CD4-positive, alpha-beta T cell treated with Interleukin-17A for 4 hours (primary cell): Measurements from ENCODE around the gene B4GALT3.

Source experiments
- DNase-seq: peaks from one replicate; pipeline ENCODE4 v3.0.0-alpha.2; 2020; ENCODE audit warnings: mixed read lengths

The B4GALT3 gene

DNA sequence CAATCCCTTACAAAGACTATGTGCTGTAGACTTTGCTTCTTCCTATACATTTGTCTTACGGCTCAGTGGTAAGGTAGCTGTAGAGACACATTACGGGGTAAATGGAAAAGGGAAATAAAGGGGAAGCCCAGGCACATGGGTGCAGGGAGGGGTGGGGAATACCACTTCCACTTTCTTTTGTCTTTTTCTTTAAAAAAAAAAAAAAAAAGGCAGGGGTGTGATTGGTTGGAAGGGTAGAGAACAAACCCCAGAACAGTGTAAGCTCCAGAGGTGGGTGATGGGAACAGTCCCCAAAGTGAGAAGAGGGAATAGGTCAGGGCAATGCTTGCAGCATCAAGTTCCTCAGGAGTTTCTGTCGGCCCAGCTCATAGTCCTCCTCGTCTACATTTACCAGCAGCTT is 55.5 kb downstream of the B4GALT3 start:
- no peak for DNase-seq
